Measurements from ENCODE around the gene CDC42EP4.

CDC42EP4 gene

GRCh38 chr17:73359352-73359751, 47.6 kb upstream of the CDC42EP4 start:
- H3K4me1 ChIP-seq (ENCODE audit: insufficient read depth, low read length): no peaks in the 10 kb centered on the region
- H3K4me3 ChIP-seq (ENCODE audit: low read depth in 1 of 2, low read length in 2 of 2): no peak overlapping the region
- H3K36me3 ChIP-seq (ENCODE audit: insufficient read depth, low read length): no peaks in the 10 kb centered on the region
- ATAC-seq (ENCODE audit: insufficient read depth, low read depth) (no peak), DNase-seq (no peak)
- H4K20me1 ChIP-seq (ENCODE audit: insufficient read depth, low read length): peaks cover 4% of the 10 kb centered on the region; the same call in 1 of the 2 replicates
- H3K4me2 ChIP-seq (ENCODE audit: insufficient read depth, low read length): no peak overlapping the region
- TF ChIP-seq CTCF (IDR thresholded peaks at IDR 0.05; ENCODE audit: borderline replicate concordance, extremely low read depth, low read length, poor library complexity, severe bottlenecking) (no peak), EZH2 (IDR thresholded peaks at IDR 0.05; ENCODE audit: borderline replicate concordance, low read depth, low read length, severe bottlenecking) (no peak)
- no peaks in the 10 kb centered on the region for H3K9me3 ChIP-seq (ENCODE audit: insufficient read depth, low read length, severe bottlenecking)
- H3K9ac ChIP-seq (ENCODE audit: low read depth, low read length): no peak overlapping the region
- no peaks in the 10 kb centered on the region for H3K27me3 ChIP-seq (ENCODE audit: insufficient read depth, low read length, poor library complexity)
- no peaks in the 10 kb centered on the region for H3K79me2 ChIP-seq (ENCODE audit: insufficient read depth, low read length)
- no peak overlapping the region for H2AFZ ChIP-seq (ENCODE audit: low read depth, low read length)
- no peak overlapping the region for H3K27ac ChIP-seq (ENCODE audit: low read length)

GRCh38 chr17:73358668-73359067, 46.9 kb upstream of the CDC42EP4 start:
- TF ChIP-seq CTCF (IDR thresholded peaks at IDR 0.05; ENCODE audit: borderline replicate concordance, extremely low read depth, low read length, poor library complexity, severe bottlenecking) (no peak), EZH2 (IDR thresholded peaks at IDR 0.05; ENCODE audit: borderline replicate concordance, low read depth, low read length, severe bottlenecking) (no peak)
- Histone ChIP-seq H3K79me2 (ENCODE audit: insufficient read depth, low read length) (no peaks in the 10 kb centered on the region), H3K4me1 (ENCODE audit: insufficient read depth, low read length) (no peaks in the 10 kb centered on the region), H3K9me3 (ENCODE audit: insufficient read depth, low read length, severe bottlenecking) (no peaks in the 10 kb centered on the region), H2AFZ (ENCODE audit: low read depth, low read length) (no peak overlapping the region), H3K4me2 (ENCODE audit: insufficient read depth, low read length) (no peak overlapping the region), H3K27ac (ENCODE audit: low read length) (no peak overlapping the region), H4K20me1 (ENCODE audit: insufficient read depth, low read length) (no peaks in the 10 kb centered on the region), H3K36me3 (ENCODE audit: insufficient read depth, low read length) (no peaks in the 10 kb centered on the region), H3K4me3 (ENCODE audit: low read depth in 1 of 2, low read length in 2 of 2) (no peak overlapping the region), H3K9ac (ENCODE audit: low read depth, low read length) (no peak overlapping the region), H3K27me3 (ENCODE audit: insufficient read depth, low read length, poor library complexity) (no peaks in the 10 kb centered on the region)
- DNase-seq: no peak
- no peak for ATAC-seq (ENCODE audit: insufficient read depth, low read depth)

- DNase-seq: no peak
- no peak for ATAC-seq (ENCODE audit: insufficient read depth, low read depth)
- Histone ChIP-seq H3K79me2 (ENCODE audit: insufficient read depth, low read length) (no peaks in the 10 kb centered on the region), H3K9ac (ENCODE audit: low read depth, low read length) (no peak overlapping the region), H3K27me3 (ENCODE audit: insufficient read depth, low read length, poor library complexity) (no peaks in the 10 kb centered on the region), H3K4me3 (ENCODE audit: low read depth in 1 of 2, low read length in 2 of 2) (no peak overlapping the region), H3K27ac (ENCODE audit: low read length) (no peak overlapping the region), H4K20me1 (ENCODE audit: insufficient read depth, low read length) (no peaks in the 10 kb centered on the region), H3K36me3 (ENCODE audit: insufficient read depth, low read length) (no peaks in the 10 kb centered on the region), H3K9me3 (ENCODE audit: insufficient read depth, low read length, severe bottlenecking) (no peaks in the 10 kb centered on the region), H3K4me1 (ENCODE audit: insufficient read depth, low read length) (no peaks in the 10 kb centered on the region), H2AFZ (ENCODE audit: low read depth, low read length) (no peak overlapping the region), H3K4me2 (ENCODE audit: insufficient read depth, low read length) (no peak overlapping the region)
- no peak for TF ChIP-seq EZH2 (IDR thresholded peaks at IDR 0.05; ENCODE audit: borderline replicate concordance, low read depth, low read length, severe bottlenecking)
- TF ChIP-seq CTCF (IDR thresholded peaks at IDR 0.05; ENCODE audit: borderline replicate concordance, extremely low read depth, low read length, poor library complexity, severe bottlenecking): no peak
Measured at GRCh38 chr17:73357981-73358380, 46.2 kb upstream of the CDC42EP4 start.

GRCh38 chr17:73357318-73357717, 45.5 kb upstream of the CDC42EP4 start:
- H3K9me3 ChIP-seq (ENCODE audit: insufficient read depth, low read length, severe bottlenecking): no peaks in the 10 kb centered on the region
- H3K9ac ChIP-seq (ENCODE audit: low read depth, low read length): no peak overlapping the region
- H2AFZ ChIP-seq (ENCODE audit: low read depth, low read length): no peak overlapping the region
- no peak for TF ChIP-seq CTCF (IDR thresholded peaks at IDR 0.05; ENCODE audit: borderline replicate concordance, extremely low read depth, low read length, poor library complexity, severe bottlenecking)
- no peaks in the 10 kb centered on the region for H3K79me2 ChIP-seq (ENCODE audit: insufficient read depth, low read length)
- H3K27ac ChIP-seq (ENCODE audit: low read length): no peak overlapping the region
- ATAC-seq (ENCODE audit: insufficient read depth, low read depth) (no peak), DNase-seq (no peak)
- H4K20me1 ChIP-seq (ENCODE audit: insufficient read depth, low read length): no peaks in the 10 kb centered on the region
- H3K4me2 ChIP-seq (ENCODE audit: insufficient read depth, low read length): no peak overlapping the region
- no peak overlapping the region for H3K4me3 ChIP-seq (ENCODE audit: low read depth in 1 of 2, low read length in 2 of 2)
- H3K36me3 ChIP-seq (ENCODE audit: insufficient read depth, low read length): no peaks in the 10 kb centered on the region
- H3K4me1 ChIP-seq (ENCODE audit: insufficient read depth, low read length): no peaks in the 10 kb centered on the region
- H3K27me3 ChIP-seq (ENCODE audit: insufficient read depth, low read length, poor library complexity): no peaks in the 10 kb centered on the region

All from DND-41 (cell line).